Spleen (tissue), 11 donors: Measurements from ENCODE around the gene KIF1A. TPM values are rescaled to one million over a fixed set of nuclear protein-coding genes. Genes with fewer than 3 reads are reported as not detected.

Experiments used
- DNase-seq: peaks from one replicate; pipeline ENCODE4 v3.0.0-alpha.2; 2020
- H3K27ac ChIP-seq, 8 donors: fragments of 200-600 bp; sonication (generic) in 7 of 8; 1 replicate in 4 of 8; 2 replicates in 4 of 8; pipeline versions ENCODE4 v1.5.0 to v1.8.0; 2016 to 2021; ENCODE audit warnings: inconsistent platforms in 4 of 8, mild to moderate bottlenecking in 4 of 8, moderate library complexity in 1 of 8
- H3K27me3 ChIP-seq, 7 donors: fragments of 200-600 bp; sonication (generic) in 6 of 7; replicated peaks in 1 of 7; 1 replicate in 4 of 7; 2 replicates in 3 of 7; pipeline versions ENCODE4 v1.5.0 to v1.8.0; 2016 to 2021; ENCODE audit warnings: inconsistent platforms in 3 of 7, mild to moderate bottlenecking in 1 of 7
- H3K36me3 ChIP-seq, 6 donors: fragments of 200-600 bp; sonication (generic) in 5 of 6; 1 replicate in 4 of 6; 2 replicates in 2 of 6; pipeline versions ENCODE4 v1.5.0 to v1.8.0; 2016 to 2021; ENCODE audit warnings: inconsistent platforms in 2 of 6
- H3K4me1 ChIP-seq, 6 donors: fragments of 200-600 bp; sonication (generic) in 5 of 6; 1 replicate in 3 of 6; 2 replicates in 3 of 6; pipeline versions ENCODE4 v1.5.0 to v1.8.0; 2016 to 2021; ENCODE audit warnings: inconsistent platforms in 3 of 6
- H3K4me3 ChIP-seq, 8 donors: fragments of 200-600 bp; sonication (generic) in 7 of 8; 1 replicate in 4 of 8; 2 replicates in 4 of 8; pipeline versions ENCODE4 v1.5.0 to v1.8.0; 2016 to 2021; ENCODE audit warnings: inconsistent platforms in 4 of 8, mild to moderate bottlenecking in 4 of 8, moderate library complexity in 2 of 8
- H3K9me3 ChIP-seq, 8 donors: fragments of 200-600 bp; sonication (generic) in 7 of 8; 1 replicate in 4 of 8; 2 replicates in 4 of 8; pipeline versions ENCODE4 v1.5.0 to v1.8.0; 2016 to 2021; ENCODE audit warnings: inconsistent platforms in 4 of 8
- POLR2A ChIP-seq, 3 donors: fragments of 450-650 bp; IDR thresholded peaks; one replicate each; pipeline ENCODE4 v1.5.1; 2017; ENCODE audit warnings: antibody characterized with exemption in 3 of 3, mild to moderate bottlenecking in 1 of 3
- POLR2AphosphoS5 ChIP-seq, 3 donors: sonication (generic); formaldehyde crosslinking; IDR thresholded peaks; one replicate each; pipeline ENCODE4 v1.5.1; 2017; ENCODE audit warnings: antibody characterized with exemption in 3 of 3
- WGBS, 5 donors: extraction: QIAGEN DNeasy Blood & Tissue Kit in 3 of 5; methylation state at CpG; one replicate each; pipeline versions ENCODE4 v1.1.5 to v1.1.7; 2013 to 2018; 5-methylcytosine and 5-hydroxymethylcytosine counted together
- intact Hi-C: fragments of 100-400 bp; cut with DNase I; formaldehyde crosslinking; loops from one replicate; pipeline ENCODE4 v1.15.0; 2023; ENCODE audit warnings: low total_unique reads
- polyA plus RNA-seq, 3 donors: library from polyadenylated mRNA; stranded (reverse); fragments of 200-250 nt; gene quantifications; one replicate each; pipeline ENCODE4 v1.2.1, GENCODE V29; 2013
- total RNA-seq, 7 donors: library from RNA; depleted of rRNA in 3 of 7; stranded (reverse); fragments of >200 nt in 3 of 7; fragmentation: NEBNext Ultra II Directional in 4 of 7; extraction: Animal tissue kit (Norgen Biotek cat#: 25700) in 4 of 7; gene quantifications; one replicate each; pipeline versions ENCODE4 v1.1.0 to v1.2.1, GENCODE V29; 2016 to 2021
- TF ChIP-seq, protein P1 (sequence below), 11 experiments: fragments of 200-600 bp in 7 of 11; fragments of 450-650 bp in 4 of 11; sonication (generic) in 4 of 11; IDR thresholded peaks in 8 of 11; conservative IDR thresholded peaks in 3 of 11; 1 replicate in 7 of 11; 2 replicates in 4 of 11; pipeline versions ENCODE4 v1.4.0 to v1.8.0; 2016 to 2021; ENCODE audit warnings: antibody characterized with exemption in 11 of 11, inconsistent platforms in 4 of 11, mild to moderate bottlenecking in 1 of 11
- donor health status: healthy with polysubstance abuse.
- donor health status: DM: no; HTN: no; CAD: no; lungs with moderate emphysema.
- donor health status: DM: no; HTN: no; CAD: no.
- donor health status: Bipolar disorder and iron deficiency.
- donor health status: healthy.
- donor health status: DM: no; HTN: no; CAD: no.
- donor health status: DM: yes; HTN: yes; CAD: no.

Gene KIF1A
- total and polyA plus RNA-seq, 10 donors: 0.02 to 2.0 (median 0.55) TPM; not detected in 1

DNA sequence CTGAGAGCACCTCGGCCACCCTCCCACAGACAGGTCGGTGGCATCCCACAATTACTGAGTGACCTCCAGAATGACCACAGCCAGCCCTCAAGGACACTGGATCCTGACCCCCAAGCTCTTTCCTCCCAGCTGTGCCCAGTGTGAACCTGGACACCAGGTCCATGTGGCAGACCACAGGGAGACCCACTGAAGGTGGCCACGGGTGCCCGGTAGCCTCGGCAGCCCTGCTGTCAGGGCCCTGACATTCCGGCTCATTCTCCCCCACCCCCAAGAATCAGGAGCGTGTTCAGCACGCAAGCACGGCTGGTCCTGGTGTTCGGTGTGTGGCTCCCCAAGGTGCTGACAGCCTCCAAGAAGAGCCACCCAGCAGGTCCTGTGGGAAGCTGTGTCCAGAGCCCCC lies 95.6 kb downstream of the KIF1A start:
- Histone ChIP-seq H3K27ac (no peak overlapping the region), H3K4me1 (no peaks in the 10 kb centered on the region), H3K36me3 (no peaks in the 10 kb centered on the region), H3K9me3 (no peaks in the 10 kb centered on the region), H3K4me3 (no peak overlapping the region), H3K27me3 (peaks cover 0 to 23% (median 0%) of the 10 kb centered on the region in 7 donors)
- intact Hi-C loops: no loop called here
- DNase-seq: no peak
- WGBS, 5 donors: 90 to 95% (median 92%) methylated on average over 2 to 10 of the region's 10 CpGs
- TF ChIP-seq, protein P1, sequence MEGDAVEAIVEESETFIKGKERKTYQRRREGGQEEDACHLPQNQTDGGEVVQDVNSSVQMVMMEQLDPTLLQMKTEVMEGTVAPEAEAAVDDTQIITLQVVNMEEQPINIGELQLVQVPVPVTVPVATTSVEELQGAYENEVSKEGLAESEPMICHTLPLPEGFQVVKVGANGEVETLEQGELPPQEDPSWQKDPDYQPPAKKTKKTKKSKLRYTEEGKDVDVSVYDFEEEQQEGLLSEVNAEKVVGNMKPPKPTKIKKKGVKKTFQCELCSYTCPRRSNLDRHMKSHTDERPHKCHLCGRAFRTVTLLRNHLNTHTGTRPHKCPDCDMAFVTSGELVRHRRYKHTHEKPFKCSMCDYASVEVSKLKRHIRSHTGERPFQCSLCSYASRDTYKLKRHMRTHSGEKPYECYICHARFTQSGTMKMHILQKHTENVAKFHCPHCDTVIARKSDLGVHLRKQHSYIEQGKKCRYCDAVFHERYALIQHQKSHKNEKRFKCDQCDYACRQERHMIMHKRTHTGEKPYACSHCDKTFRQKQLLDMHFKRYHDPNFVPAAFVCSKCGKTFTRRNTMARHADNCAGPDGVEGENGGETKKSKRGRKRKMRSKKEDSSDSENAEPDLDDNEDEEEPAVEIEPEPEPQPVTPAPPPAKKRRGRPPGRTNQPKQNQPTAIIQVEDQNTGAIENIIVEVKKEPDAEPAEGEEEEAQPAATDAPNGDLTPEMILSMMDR (IDR thresholded peaks at IDR 0.05 in 8 of 11, conservative IDR thresholded peaks at IDR 0.05 in 3 of 11): no peak
- no peak for TF ChIP-seq POLR2AphosphoS5 (IDR thresholded peaks at IDR 0.05)

GRCh38 chr2:240723851-240724250 lies 96.2 kb downstream of the KIF1A start:
- intact Hi-C loops: no loop called here
- peaks cover 0 to 19% (median 0%) of the 10 kb centered on the region in 7 donors for H3K27me3 ChIP-seq
- no peaks in the 10 kb centered on the region for H3K4me1 ChIP-seq
- H3K4me3 ChIP-seq: no peak overlapping the region
- H3K36me3 ChIP-seq: no peaks in the 10 kb centered on the region
- no peak for DNase-seq
- 87 to 94% (median 93%) methylated on average over 9 of the region's 9 CpGs for WGBS, 5 donors
- H3K27ac ChIP-seq: no peak overlapping the region
- no peaks in the 10 kb centered on the region for H3K9me3 ChIP-seq
- TF ChIP-seq, protein P1 (IDR thresholded peaks at IDR 0.05 in 8 of 11, conservative IDR thresholded peaks at IDR 0.05 in 3 of 11): no peak
- TF ChIP-seq POLR2A (IDR thresholded peaks at IDR 0.05) (no peak), POLR2AphosphoS5 (IDR thresholded peaks at IDR 0.05) (no peak)

- TF ChIP-seq, protein P1 (IDR thresholded peaks at IDR 0.05 in 8 of 11, conservative IDR thresholded peaks at IDR 0.05 in 3 of 11): no peak
- no peak for TF ChIP-seq POLR2AphosphoS5 (IDR thresholded peaks at IDR 0.05)
- TF ChIP-seq POLR2A (IDR thresholded peaks at IDR 0.05): no peak
- Histone ChIP-seq H3K27me3 (peaks cover 0 to 22% (median 0%) of the 10 kb centered on the region in 7 donors), H3K27ac (no peak overlapping the region), H3K4me1 (no peaks in the 10 kb centered on the region), H3K36me3 (no peaks in the 10 kb centered on the region), H3K9me3 (no peaks in the 10 kb centered on the region), H3K4me3 (no peak overlapping the region)
- intact Hi-C loops: no loop called here
- 84 to 90% (median 88%) methylated on average over 23 to 32 of the region's 32 CpGs for WGBS, 5 donors
- no peak for DNase-seq
Observed at GRCh38 chr2:240722796-240723735, 97.0 kb downstream of the KIF1A start.

- WGBS, 5 donors: 82 to 92% (median 87%) methylated on average over 3 to 16 of the region's 16 CpGs
- no peak for DNase-seq
- Histone ChIP-seq H3K4me3 (no peak overlapping the region), H3K4me1 (no peaks in the 10 kb centered on the region), H3K9me3 (no peaks in the 10 kb centered on the region), H3K27me3 (peaks cover 0 to 22% (median 0%) of the 10 kb centered on the region in 7 donors), H3K27ac (no peak overlapping the region), H3K36me3 (no peaks in the 10 kb centered on the region)
- intact Hi-C loops: no loop called here
- no peak for TF ChIP-seq POLR2A (IDR thresholded peaks at IDR 0.05)
- TF ChIP-seq POLR2AphosphoS5 (IDR thresholded peaks at IDR 0.05): no peak
- TF ChIP-seq, protein P1 (IDR thresholded peaks at IDR 0.05 in 8 of 11, conservative IDR thresholded peaks at IDR 0.05 in 3 of 11): no peak
Observed at GRCh38 chr2:240722376-240722775, 97.6 kb downstream of the KIF1A start.
